Raji (cell line): Measurements from ENCODE around the gene MAPKAP1.

ENCODE experiments used
- POLR2A ChIP-seq: IDR thresholded peaks from 2 replicates; pipeline ENCODE4 v1.6.1; 2011; ENCODE audit warnings: low read depth, low read length, control low read depth; ENCODE audit not compliant: insufficient read depth

MAPKAP1 gene

GRCh38 chr9:125409637-125410521 lies 297.1 kb downstream of the MAPKAP1 start:
- no peak for TF ChIP-seq POLR2A

GRCh38 chr9:125409217-125409636 lies 297.8 kb downstream of the MAPKAP1 start:
- TF ChIP-seq POLR2A: no peak

GRCh38 chr9:125407974-125408900 lies 298.8 kb downstream of the MAPKAP1 start:
- TF ChIP-seq POLR2A: no peak

- no peak for TF ChIP-seq POLR2A
These were observed 299.5 kb downstream of the MAPKAP1 start for GRCh38 chr9:125407432-125407973.

- no peak for TF ChIP-seq POLR2A
These were observed 300.3 kb downstream of the MAPKAP1 start for GRCh38 chr9:125406810-125407087.

- no peak for TF ChIP-seq POLR2A
These were observed 300.8 kb downstream of the MAPKAP1 start for GRCh38 chr9:125405938-125406809.

GRCh38 chr9:125404733-125405132 lies 302.3 kb downstream of the MAPKAP1 start:
- TF ChIP-seq POLR2A: no peak

GRCh38 chr9:125400725-125401716 lies 306.0 kb downstream of the MAPKAP1 start:
- no peak for TF ChIP-seq POLR2A

GRCh38 chr9:125399666-125400065 lies 307.3 kb downstream of the MAPKAP1 start:
- no peak for TF ChIP-seq POLR2A

GRCh38 chr9:125399165-125399564 lies 307.8 kb downstream of the MAPKAP1 start:
- no peak for TF ChIP-seq POLR2A

- no peak for TF ChIP-seq POLR2A
These were observed 308.8 kb downstream of the MAPKAP1 start for GRCh38 chr9:125398243-125398642.

GRCh38 chr9:125397736-125398135 lies 309.3 kb downstream of the MAPKAP1 start:
- no peak for TF ChIP-seq POLR2A

GRCh38 chr9:125396799-125397198 lies 310.2 kb downstream of the MAPKAP1 start:
- TF ChIP-seq POLR2A: no peak
